HFFc6 (cell line): Measurements from ENCODE around the gene NOL7. TPM values are rescaled to one million over a fixed set of nuclear protein-coding genes. Genes with fewer than 3 reads are reported as not detected.

Source experiments
- DNase-seq: peaks from one replicate; pipeline ENCODE4 v3.0.0-alpha.2; 2018
- H3K27ac Mint-ChIP-seq: 2 replicates; pipeline ENCODE4 v1.8.0; 2020; ENCODE audit warnings: mild to moderate bottlenecking, mixed read lengths
- H3K27me3 Mint-ChIP-seq: 2 replicates; pipeline ENCODE4 v1.8.0; 2021; ENCODE audit warnings: mild to moderate bottlenecking, moderate library complexity, mixed read lengths; ENCODE audit not compliant: insufficient read depth
- H3K36me3 Mint-ChIP-seq: 2 replicates; pipeline ENCODE4 v1.8.0; 2021; ENCODE audit warnings: low read depth, mixed read lengths
- H3K4me1 Mint-ChIP-seq: 2 replicates; pipeline ENCODE4 v1.8.0; 2020; ENCODE audit warnings: low read depth, mixed read lengths
- H3K4me3 Mint-ChIP-seq: 2 replicates; pipeline ENCODE4 v1.8.0; 2020; ENCODE audit warnings: mild to moderate bottlenecking, moderate library complexity, mixed read lengths
- H3K9me3 Mint-ChIP-seq: 2 replicates; pipeline ENCODE4 v1.8.0; 2020; ENCODE audit warnings: mild to moderate bottlenecking, mixed read lengths
- CTCF ChIP-seq: fragments of 200-600 bp; sonication (generic); IDR thresholded peaks from 2 replicates; pipeline ENCODE4 v1.5.0; 2021; ENCODE audit warnings: antibody characterized with exemption, mild to moderate bottlenecking
- total RNA-seq, 6 experiments: library from RNA; stranded (reverse); fragmentation: NEBNext Ultra II Directional; extraction: Animal tissue kit (Norgen Biotek cat#: 25700); gene quantifications; 2 replicates in 1 of 6; 3 replicates in 5 of 6; pipeline ENCODE4 v1.2.3, GENCODE V29; 2021

The NOL7 gene
- total RNA-seq, 6 experiments from 2014 or later, result 68.4 to 89.6 (median 84.8) TPM

- no peak for DNase-seq
- Mint-ChIP-seq H3K4me1 (peaks cover 18% of the 10 kb centered on the region), H3K36me3 (peaks cover 18% of the 10 kb centered on the region), H3K9me3 (no peaks in the 10 kb centered on the region), H3K27me3 (peaks cover 2% of the 10 kb centered on the region), H3K27ac (no peak overlapping the region), H3K4me3 (peak overlapping the region; percentile 20; the same call in 1 of the 2 replicates)
- no peak for TF ChIP-seq CTCF
Measured at GRCh38 chr6:13576017-13576416, 39.1 kb upstream of the NOL7 start.

- peaks cover 18% of the 10 kb centered on the region for H3K4me1 Mint-ChIP-seq
- TF ChIP-seq CTCF, result no peak
- peaks cover 9% of the 10 kb centered on the region for H3K36me3 Mint-ChIP-seq
Measured at GRCh38 chr6:13577926-13578325, 37.2 kb upstream of the NOL7 start.

GRCh38 chr6:13579911-13580310 lies 35.2 kb upstream of the NOL7 start:
- no peak for TF ChIP-seq CTCF
- Mint-ChIP-seq H3K27ac (no peak overlapping the region), H3K36me3 (peaks cover 9% of the 10 kb centered on the region)

More at GRCh38 chr6:13577926-13578325, 37.2 kb upstream of the NOL7 start:
- Mint-ChIP-seq H3K27me3 (no peaks in the 10 kb centered on the region; the same call in none of the 2 replicates), H3K9me3 (no peaks in the 10 kb centered on the region), H3K27ac (no peak overlapping the region), H3K4me3 (no peak overlapping the region)
- no peak for DNase-seq

GRCh38 chr6:13581700-13582229 lies 33.4 kb upstream of the NOL7 start:
- no peak overlapping the region for H3K4me3 Mint-ChIP-seq
- no peaks in the 10 kb centered on the region for H3K9me3 Mint-ChIP-seq
- H3K4me1 Mint-ChIP-seq, result peaks cover 5% of the 10 kb centered on the region
- no peak for TF ChIP-seq CTCF
- no peak for DNase-seq
- no peak overlapping the region for H3K27ac Mint-ChIP-seq
- no peaks in the 10 kb centered on the region for H3K27me3 Mint-ChIP-seq
- H3K36me3 Mint-ChIP-seq, result peaks cover 14% of the 10 kb centered on the region

More at GRCh38 chr6:13579911-13580310, 35.2 kb upstream of the NOL7 start:
- no peak for DNase-seq
- Mint-ChIP-seq H3K9me3 (no peaks in the 10 kb centered on the region), H3K27me3 (no peaks in the 10 kb centered on the region), H3K4me1 (peaks cover 8% of the 10 kb centered on the region), H3K4me3 (no peak overlapping the region)

- Mint-ChIP-seq H3K4me1 (peaks cover 20% of the 10 kb centered on the region), H3K27ac (peak overlapping the region; percentile 6; the same call in 1 of the 2 replicates), H3K9me3 (no peaks in the 10 kb centered on the region), H3K4me3 (no peak overlapping the region), H3K27me3 (no peaks in the 10 kb centered on the region; the same call in 1 of the 2 replicates), H3K36me3 (peaks cover 8% of the 10 kb centered on the region; the same call in 1 of the 2 replicates)
- no peak for TF ChIP-seq CTCF
- DNase-seq, result peak; percentile 21
Measured at GRCh38 chr6:13586603-13587542, 28.3 kb upstream of the NOL7 start.
